PFSK-1 (cell line): ENCODE results near the gene NADK.

Source experiments
- FOXP2 ChIP-seq: optimal IDR thresholded peaks from 2 replicates; pipeline ENCODE3; 2011; ENCODE audit warnings: borderline replicate concordance, control low read depth, inconsistent platforms; ENCODE audit not compliant: insufficient read depth; ENCODE audit errors: extremely low read length, extremely low read depth
- POLR2AphosphoS5 ChIP-seq: IDR thresholded peaks from 2 replicates; pipeline ENCODE4 v1.6.1; 2012; ENCODE audit warnings: low read depth, mild to moderate bottlenecking, control low read depth, low read length, moderate library complexity
- SIN3A ChIP-seq: IDR thresholded peaks from 2 replicates; pipeline ENCODE4 v1.6.1; 2012; ENCODE audit warnings: mild to moderate bottlenecking, low read length, moderate library complexity, borderline replicate concordance; ENCODE audit not compliant: insufficient read depth
- TAF1 ChIP-seq: IDR thresholded peaks from 2 replicates; pipeline ENCODE4 v1.6.1; 2012; ENCODE audit warnings: low read length, control low read depth, borderline replicate concordance; ENCODE audit not compliant: insufficient read depth
- TF ChIP-seq, protein P1 (sequence below), 2 experiments: IDR thresholded peaks; 2 replicates each; pipeline versions ENCODE4 v1.6.1 to v1.8.0; 2011 to 2012; ENCODE audit warnings: low read depth in 2 of 2, low read length in 2 of 2, control low read depth in 1 of 2, inconsistent platforms in 1 of 2, mild to moderate bottlenecking in 1 of 2, moderate library complexity in 1 of 2; ENCODE audit not compliant: insufficient read depth in 1 of 2

The NADK gene

DNA sequence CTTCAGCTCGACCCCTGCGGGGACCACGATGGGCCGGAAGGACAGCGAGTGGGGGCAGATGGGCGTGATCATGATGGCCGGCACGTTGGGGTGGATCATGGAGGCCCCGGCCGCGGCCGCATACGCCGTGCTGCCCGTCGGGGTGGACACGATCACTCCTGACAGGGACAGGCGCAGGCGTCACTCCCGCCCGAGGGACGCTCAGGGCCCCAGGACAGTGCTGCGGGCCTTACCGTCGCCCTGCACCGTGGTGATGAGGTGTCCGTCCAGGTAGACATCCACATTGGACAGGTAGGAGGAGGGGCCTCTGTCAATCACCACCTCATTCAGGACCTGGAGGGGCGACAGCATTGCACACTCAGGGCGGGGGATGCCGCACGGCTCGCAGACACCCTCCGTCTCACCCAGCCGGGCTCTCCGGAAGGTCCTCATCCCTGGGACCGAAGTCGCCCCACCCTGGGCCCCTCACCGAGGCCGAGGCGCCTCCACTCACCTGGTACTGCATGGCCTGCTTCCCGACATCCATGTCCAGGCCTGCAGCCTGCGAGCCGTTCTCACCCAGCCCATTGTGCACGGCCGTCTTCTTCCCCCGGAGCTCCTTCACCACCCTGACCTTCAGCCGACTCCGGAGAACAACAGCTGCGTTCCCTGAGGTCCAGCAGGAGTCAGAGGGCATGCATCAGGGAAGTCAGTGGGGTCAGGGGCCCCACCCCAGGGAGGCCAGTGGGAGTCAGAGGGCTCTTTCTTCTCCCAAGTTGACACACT, 24.0 kb downstream of the NADK start:
- TF ChIP-seq SIN3A = no peak
- no peak for TF ChIP-seq FOXP2
- no peak for TF ChIP-seq TAF1
- TF ChIP-seq, protein P1, sequence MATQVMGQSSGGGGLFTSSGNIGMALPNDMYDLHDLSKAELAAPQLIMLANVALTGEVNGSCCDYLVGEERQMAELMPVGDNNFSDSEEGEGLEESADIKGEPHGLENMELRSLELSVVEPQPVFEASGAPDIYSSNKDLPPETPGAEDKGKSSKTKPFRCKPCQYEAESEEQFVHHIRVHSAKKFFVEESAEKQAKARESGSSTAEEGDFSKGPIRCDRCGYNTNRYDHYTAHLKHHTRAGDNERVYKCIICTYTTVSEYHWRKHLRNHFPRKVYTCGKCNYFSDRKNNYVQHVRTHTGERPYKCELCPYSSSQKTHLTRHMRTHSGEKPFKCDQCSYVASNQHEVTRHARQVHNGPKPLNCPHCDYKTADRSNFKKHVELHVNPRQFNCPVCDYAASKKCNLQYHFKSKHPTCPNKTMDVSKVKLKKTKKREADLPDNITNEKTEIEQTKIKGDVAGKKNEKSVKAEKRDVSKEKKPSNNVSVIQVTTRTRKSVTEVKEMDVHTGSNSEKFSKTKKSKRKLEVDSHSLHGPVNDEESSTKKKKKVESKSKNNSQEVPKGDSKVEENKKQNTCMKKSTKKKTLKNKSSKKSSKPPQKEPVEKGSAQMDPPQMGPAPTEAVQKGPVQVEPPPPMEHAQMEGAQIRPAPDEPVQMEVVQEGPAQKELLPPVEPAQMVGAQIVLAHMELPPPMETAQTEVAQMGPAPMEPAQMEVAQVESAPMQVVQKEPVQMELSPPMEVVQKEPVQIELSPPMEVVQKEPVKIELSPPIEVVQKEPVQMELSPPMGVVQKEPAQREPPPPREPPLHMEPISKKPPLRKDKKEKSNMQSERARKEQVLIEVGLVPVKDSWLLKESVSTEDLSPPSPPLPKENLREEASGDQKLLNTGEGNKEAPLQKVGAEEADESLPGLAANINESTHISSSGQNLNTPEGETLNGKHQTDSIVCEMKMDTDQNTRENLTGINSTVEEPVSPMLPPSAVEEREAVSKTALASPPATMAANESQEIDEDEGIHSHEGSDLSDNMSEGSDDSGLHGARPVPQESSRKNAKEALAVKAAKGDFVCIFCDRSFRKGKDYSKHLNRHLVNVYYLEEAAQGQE (IDR thresholded peaks at IDR 0.05; ENCODE audit: insufficient read depth in 1 of 2, low read depth in 2 of 2, low read length in 2 of 2) = no peak
- no peak for TF ChIP-seq POLR2AphosphoS5

DNA sequence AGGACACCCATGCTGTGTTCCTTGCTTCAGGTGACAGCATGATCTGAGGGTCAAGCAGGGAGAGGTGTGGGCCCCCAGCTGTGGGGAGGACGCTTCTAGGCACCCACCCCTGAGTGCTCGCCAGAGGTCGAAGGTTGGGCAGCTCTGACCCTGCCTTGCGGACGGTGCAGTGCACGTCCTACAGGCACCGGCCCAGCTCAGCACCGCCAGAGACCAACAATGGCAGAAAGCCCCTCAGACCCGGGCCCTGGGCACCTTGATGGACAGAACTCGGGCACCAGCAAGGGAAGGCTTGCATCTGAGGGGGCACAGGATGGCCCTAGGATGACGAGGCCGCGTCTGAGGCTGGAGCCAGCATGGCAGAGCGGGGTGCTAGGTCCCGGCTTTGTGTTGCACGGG, 24.7 kb downstream of the NADK start:
- no peak for TF ChIP-seq FOXP2
- no peak for TF ChIP-seq SIN3A
- TF ChIP-seq, protein P1 (IDR thresholded peaks at IDR 0.05; ENCODE audit: insufficient read depth in 1 of 2, low read depth in 2 of 2, low read length in 2 of 2) = no peak
- TF ChIP-seq TAF1 = no peak
- no peak for TF ChIP-seq POLR2AphosphoS5

DNA sequence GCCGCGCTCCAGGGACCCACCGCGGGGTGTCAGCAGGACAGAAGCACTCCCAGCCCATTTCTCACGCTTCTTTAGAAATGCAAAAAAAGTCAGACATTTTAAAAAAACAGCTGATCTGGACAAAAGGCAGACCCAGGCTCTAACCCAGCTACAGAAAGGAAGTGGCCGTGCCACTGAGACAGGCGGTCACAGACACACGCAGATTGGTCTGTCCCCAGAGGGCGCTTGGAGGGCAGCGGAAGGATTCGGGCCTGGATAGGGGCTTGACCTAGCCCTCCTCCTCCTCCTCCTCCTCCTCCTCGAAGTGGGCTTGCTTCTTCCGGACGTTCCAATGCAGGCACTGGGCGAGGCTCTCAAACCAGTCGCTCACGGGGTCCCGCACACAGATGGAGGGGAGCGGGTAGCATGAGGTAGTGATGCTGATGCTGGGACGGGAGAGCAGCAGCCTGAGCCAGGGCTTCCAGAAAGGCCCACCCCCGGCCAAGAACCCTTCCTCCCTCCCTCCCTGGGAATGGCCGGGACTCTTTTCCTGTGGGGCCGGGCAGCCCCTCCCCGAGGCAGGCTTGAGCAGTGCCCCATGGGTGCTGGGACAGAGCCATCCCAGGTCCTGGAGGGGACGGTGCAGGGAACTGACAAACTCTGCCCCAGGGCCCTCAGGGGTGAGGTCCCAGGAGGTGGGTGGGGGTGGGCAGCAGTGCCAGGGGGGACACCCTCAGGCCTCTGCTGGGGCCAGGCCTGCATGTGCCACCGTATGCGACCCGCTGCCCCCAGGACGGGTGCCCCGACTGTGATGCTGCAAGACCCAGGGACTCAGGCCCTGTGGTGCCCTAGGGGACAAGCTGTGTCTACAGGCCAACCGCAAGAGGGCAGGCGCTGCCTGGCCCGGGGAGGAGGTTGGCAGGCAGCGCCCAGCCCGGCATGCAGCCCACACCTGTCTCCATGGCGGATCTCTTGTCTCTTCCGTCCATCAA, 25.3 kb downstream of the NADK start:
- TF ChIP-seq TAF1 (no peak), FOXP2 (no peak)

GRCh38 chr1:1752190-1752589, 26.1 kb downstream of the NADK start:
- no peak for TF ChIP-seq SIN3A
- no peak for TF ChIP-seq FOXP2
- no peak for TF ChIP-seq TAF1
- TF ChIP-seq POLR2AphosphoS5 = no peak
- TF ChIP-seq, protein P1 (IDR thresholded peaks at IDR 0.05; ENCODE audit: insufficient read depth in 1 of 2, low read depth in 2 of 2, low read length in 2 of 2) = no peak

- TF ChIP-seq, protein P1 (IDR thresholded peaks at IDR 0.05; ENCODE audit: insufficient read depth in 1 of 2, low read depth in 2 of 2, low read length in 2 of 2) = no peak
- TF ChIP-seq FOXP2 = no peak
- TF ChIP-seq TAF1 = no peak
- no peak for TF ChIP-seq SIN3A
- no peak for TF ChIP-seq POLR2AphosphoS5
Observed at GRCh38 chr1:1748686-1749321, 29.5 kb downstream of the NADK start.
